GDM1 (cell line): ENCODE data around the gene RNMT.

Source experiments
- DNase-seq: peaks from one replicate; lab custom pipeline; 2025; lab: John Stamatoyannopoulos, UW

RNMT gene

DNA sequence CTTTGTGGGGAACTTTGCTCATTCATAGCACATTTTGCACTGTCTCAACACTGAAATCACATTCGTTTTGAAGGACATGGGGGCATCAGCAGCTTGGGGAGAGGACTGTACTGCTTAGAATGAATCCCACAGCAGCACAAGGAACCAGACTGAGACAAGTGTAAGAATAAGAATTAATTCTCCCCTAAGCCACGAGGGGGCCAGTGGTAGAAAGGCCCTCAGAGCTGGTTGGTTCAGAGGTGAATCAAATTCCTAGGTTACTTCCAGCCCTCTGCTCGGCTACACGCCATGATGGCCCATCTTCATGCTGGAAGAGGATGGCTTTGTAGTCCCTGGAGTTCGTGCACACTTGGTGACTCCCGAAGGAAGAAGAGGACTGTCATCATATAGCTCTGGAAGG lies 85.5 kb downstream of the RNMT start:
- DNase-seq, result no peak

GRCh38 chr18:13813271-13813849 lies 86.9 kb downstream of the RNMT start:
- no peak for DNase-seq
